ENCODE measurements around the gene SECTM1. TPM values are rescaled to one million over a fixed set of nuclear protein-coding genes. Genes with fewer than 3 reads are reported as not detected.

Gene SECTM1
- total and polyA plus RNA-seq, 9 of the 15 experiments (the other 6 are each of a cell fraction or from before 2014, with no cell fraction given) = 0.11 to 0.46 (median 0.18) TPM; not detected in 6

- TF ChIP-seq NR2C2 (CRISPR knock-in tag; IDR thresholded peaks at IDR 0.05) (no peak), NR2C2 (tag; IDR thresholded peaks at IDR 0.05) (no peak), YY1 (IDR thresholded peaks at IDR 0.05; ENCODE audit: borderline replicate concordance in 1 of 3, control insufficient read depth in 1 of 3, extremely low read depth in 1 of 3, insufficient read depth in 3 of 3, insufficient read length in 1 of 3, insufficient replicate concordance in 2 of 3, low read depth in 1 of 3, low read length in 2 of 3) (no peak), NR2C1 (IDR thresholded peaks at IDR 0.05) (no peak), NR2C1 (tag; IDR thresholded peaks at IDR 0.05) (no peak), KDM4B (IDR thresholded peaks at IDR 0.05; ENCODE audit: borderline replicate concordance in 2 of 2, low read depth in 1 of 2) (no peak), RFX1 (IDR thresholded peaks at IDR 0.05) (no peak), MEF2A (IDR thresholded peaks at IDR 0.05; ENCODE audit: control insufficient read depth, low read depth, low read length) (no peak), MXD1 (CRISPR knock-in tag; IDR thresholded peaks at IDR 0.05; ENCODE audit: borderline replicate concordance, poor library complexity, severe bottlenecking) (no peak), ELK1 (CRISPR knock-in tag; IDR thresholded peaks at IDR 0.05) (no peak), GABPB2 (CRISPR knock-in tag; conservative IDR thresholded peaks at IDR 0.05) (no peak), FOSL1 (tag; conservative IDR thresholded peaks at IDR 0.05) (no peak), ADNP (tag; IDR thresholded peaks at IDR 0.05) (no peak), EGR1 (conservative IDR thresholded peaks at IDR 0.05) (peak; percentile 76), CEBPB (tag; IDR thresholded peaks at IDR 0.05) (no peak), CREB3L1 (IDR thresholded peaks at IDR 0.05; ENCODE audit: borderline replicate concordance, low read depth) (no peak), ZBTB33 (CRISPR knock-in tag; IDR thresholded peaks at IDR 0.05) (peak; percentile 89), PHF20 (IDR thresholded peaks at IDR 0.05; ENCODE audit: partially characterized antibody) (no peak)
These were observed 6.3 kb downstream of the SECTM1 start (continued) for GRCh38 chr17:82327289-82327688.
